ENCODE results near the gene HOMER1.

HOMER1 gene

GRCh38 chr5:79552984-79553383 is 39.0 kb upstream of the HOMER1 start:
- H3K27ac ChIP-seq = no peak overlapping the region

GRCh38 chr5:79547982-79548381 is 34.0 kb upstream of the HOMER1 start:
- H3K27ac ChIP-seq = peak overlapping the region; percentile 63
- TF ChIP-seq ZFX (IDR thresholded peaks at IDR 0.05) = no peak

More at GRCh38 chr5:79552984-79553383, 39.0 kb upstream of the HOMER1 start:
- no peak for TF ChIP-seq CTCF (conservative IDR thresholded peaks at IDR 0.05)
- TF ChIP-seq ZFX (IDR thresholded peaks at IDR 0.05) = no peak

- H3K27ac ChIP-seq = peak overlapping the region; percentile 63
- TF ChIP-seq CTCF (conservative IDR thresholded peaks at IDR 0.05) = no peak
Measured at GRCh38 chr5:79547429-79547822, 33.5 kb upstream of the HOMER1 start.

GRCh38 chr5:79546782-79547428 is 33.0 kb upstream of the HOMER1 start:
- H3K27ac ChIP-seq = peak overlapping the region; percentile 63
- TF ChIP-seq ZFX (IDR thresholded peaks at IDR 0.05) = no peak
- no peak for TF ChIP-seq CTCF (conservative IDR thresholded peaks at IDR 0.05)

GRCh38 chr5:79544131-79544530 is 30.2 kb upstream of the HOMER1 start:
- H3K27ac ChIP-seq = no peak overlapping the region
- no peak for TF ChIP-seq ZFX (IDR thresholded peaks at IDR 0.05)
- no peak for TF ChIP-seq CTCF (conservative IDR thresholded peaks at IDR 0.05)

- TF ChIP-seq ZFX (IDR thresholded peaks at IDR 0.05) (no peak), CTCF (conservative IDR thresholded peaks at IDR 0.05) (no peak)
- H3K27ac ChIP-seq = no peak overlapping the region
Measured at GRCh38 chr5:79540939-79541338, 27.0 kb upstream of the HOMER1 start.

GRCh38 chr5:79536193-79536906 is 22.4 kb upstream of the HOMER1 start:
- no peak overlapping the region for H3K27ac ChIP-seq
- TF ChIP-seq ZFX (IDR thresholded peaks at IDR 0.05) (no peak), CTCF (conservative IDR thresholded peaks at IDR 0.05) (peak; percentile 17)

Measured in C4-2B (cell line).